ENCODE data around the gene SLC27A5. TPM values are rescaled to one million over a fixed set of nuclear protein-coding genes. Genes with fewer than 3 reads are reported as not detected.

The SLC27A5 gene
- total and polyA plus RNA-seq, 2 of the 13 experiments (the other 11 are each of a cell fraction or from before 2014, with no cell fraction given), result 30.3 to 40.2 TPM

DNA sequence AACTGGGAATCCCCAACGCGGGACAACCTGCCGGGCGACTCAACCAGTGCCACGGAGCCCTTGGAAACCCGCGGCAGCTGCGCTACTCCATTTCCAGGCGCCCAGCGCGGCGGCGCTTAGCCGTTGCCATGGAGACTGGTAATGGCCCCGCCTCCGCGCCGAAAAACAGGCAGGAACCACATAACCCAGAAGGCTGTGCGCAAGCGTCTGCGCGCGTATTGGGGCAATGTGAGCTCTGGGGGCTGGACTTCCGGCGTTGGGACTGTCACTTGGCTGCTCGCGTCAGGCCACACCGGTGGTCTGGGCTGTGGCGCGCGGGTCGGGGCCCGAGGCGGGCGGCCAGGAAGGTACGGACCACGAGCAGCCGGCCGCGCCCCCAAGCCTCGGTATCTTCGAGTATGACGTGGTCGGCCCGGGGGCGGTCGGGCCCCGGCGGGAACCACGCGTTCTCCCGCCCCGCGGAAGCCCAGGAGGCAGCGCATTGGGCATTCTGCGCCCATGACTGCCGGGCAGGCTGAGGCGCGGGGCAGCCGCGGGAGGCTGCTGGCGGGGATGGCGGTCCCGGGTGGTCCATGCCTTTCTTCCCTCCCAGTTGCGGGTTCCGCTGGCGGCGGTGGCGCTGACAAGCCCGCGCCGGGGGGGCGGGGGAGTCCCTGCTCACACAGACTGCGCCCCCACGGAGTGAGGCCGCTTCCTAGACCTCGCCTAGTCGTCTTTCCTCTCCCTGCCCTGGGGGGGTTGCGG is 60.3 kb downstream of the SLC27A5 start, which contains the start of gene ZNF324B (continued):
- TF ChIP-seq PLRG1 (conservative IDR thresholded peaks at IDR 0.05), result no peak
- peak; percentile 4; the same call in 1 of the 2 replicates for TF ChIP-seq ZNF44 (CRISPR knock-in tag; IDR thresholded peaks at IDR 0.05)
- TF ChIP-seq, protein P1, sequence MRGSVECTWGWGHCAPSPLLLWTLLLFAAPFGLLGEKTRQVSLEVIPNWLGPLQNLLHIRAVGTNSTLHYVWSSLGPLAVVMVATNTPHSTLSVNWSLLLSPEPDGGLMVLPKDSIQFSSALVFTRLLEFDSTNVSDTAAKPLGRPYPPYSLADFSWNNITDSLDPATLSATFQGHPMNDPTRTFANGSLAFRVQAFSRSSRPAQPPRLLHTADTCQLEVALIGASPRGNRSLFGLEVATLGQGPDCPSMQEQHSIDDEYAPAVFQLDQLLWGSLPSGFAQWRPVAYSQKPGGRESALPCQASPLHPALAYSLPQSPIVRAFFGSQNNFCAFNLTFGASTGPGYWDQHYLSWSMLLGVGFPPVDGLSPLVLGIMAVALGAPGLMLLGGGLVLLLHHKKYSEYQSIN (CRISPR knock-in tag; IDR thresholded peaks at IDR 0.05; ENCODE audit: borderline replicate concordance), result no peak
- TF ChIP-seq IRX3 (CRISPR knock-in tag; IDR thresholded peaks at IDR 0.05; ENCODE audit: borderline replicate concordance, low read depth), result no peak
- no peak for TF ChIP-seq ZNF12 (CRISPR knock-in tag; IDR thresholded peaks at IDR 0.05)
- no peak for TF ChIP-seq MAFK (conservative IDR thresholded peaks at IDR 0.05 in 1 of 2, IDR thresholded peaks at IDR 0.05 in 1 of 2; ENCODE audit: low read length in 2 of 2)
- no peak for TF ChIP-seq ZNF253 (CRISPR knock-in tag; IDR thresholded peaks at IDR 0.05; ENCODE audit: borderline replicate concordance)
- no peak for TF ChIP-seq TMF1 (CRISPR knock-in tag; IDR thresholded peaks at IDR 0.05; ENCODE audit: low read depth)
- TF ChIP-seq, protein P2, sequence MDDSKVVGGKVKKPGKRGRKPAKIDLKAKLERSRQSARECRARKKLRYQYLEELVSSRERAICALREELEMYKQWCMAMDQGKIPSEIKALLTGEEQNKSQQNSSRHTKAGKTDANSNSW (CRISPR knock-in tag; IDR thresholded peaks at IDR 0.05; ENCODE audit: borderline replicate concordance), result no peak
- TF ChIP-seq ZNF879 (CRISPR knock-in tag; IDR thresholded peaks at IDR 0.05), result no peak
- TF ChIP-seq ZNF432 (CRISPR knock-in tag; IDR thresholded peaks at IDR 0.05; ENCODE audit: borderline replicate concordance), result no peak
- TF ChIP-seq, protein P3, sequence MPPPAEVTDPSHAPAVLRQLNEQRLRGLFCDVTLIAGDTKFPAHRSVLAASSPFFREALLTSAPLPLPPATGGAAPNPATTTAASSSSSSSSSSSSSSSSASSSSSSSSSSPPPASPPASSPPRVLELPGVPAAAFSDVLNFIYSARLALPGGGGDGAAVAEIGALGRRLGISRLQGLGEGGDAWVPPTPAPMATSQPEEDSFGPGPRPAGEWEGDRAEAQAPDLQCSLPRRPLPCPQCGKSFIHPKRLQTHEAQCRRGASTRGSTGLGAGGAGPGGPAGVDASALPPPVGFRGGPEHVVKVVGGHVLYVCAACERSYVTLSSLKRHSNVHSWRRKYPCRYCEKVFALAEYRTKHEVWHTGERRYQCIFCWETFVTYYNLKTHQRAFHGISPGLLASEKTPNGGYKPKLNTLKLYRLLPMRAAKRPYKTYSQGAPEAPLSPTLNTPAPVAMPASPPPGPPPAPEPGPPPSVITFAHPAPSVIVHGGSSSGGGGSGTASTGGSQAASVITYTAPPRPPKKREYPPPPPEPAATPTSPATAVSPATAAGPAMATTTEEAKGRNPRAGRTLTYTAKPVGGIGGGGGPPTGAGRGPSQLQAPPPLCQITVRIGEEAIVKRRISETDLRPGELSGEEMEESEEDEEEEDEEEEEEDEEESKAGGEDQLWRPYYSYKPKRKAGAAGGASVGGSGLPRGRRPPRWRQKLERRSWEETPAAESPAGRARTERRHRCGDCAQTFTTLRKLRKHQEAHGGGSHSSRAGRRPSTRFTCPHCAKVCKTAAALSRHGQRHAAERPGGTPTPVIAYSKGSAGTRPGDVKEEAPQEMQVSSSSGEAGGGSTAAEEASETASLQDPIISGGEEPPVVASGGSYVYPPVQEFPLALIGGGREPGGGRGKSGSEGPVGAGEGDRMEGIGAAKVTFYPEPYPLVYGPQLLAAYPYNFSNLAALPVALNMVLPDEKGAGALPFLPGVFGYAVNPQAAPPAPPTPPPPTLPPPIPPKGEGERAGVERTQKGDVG (CRISPR knock-in tag; IDR thresholded peaks at IDR 0.05; ENCODE audit: borderline replicate concordance), result no peak
- no peak for TF ChIP-seq CHD4 (IDR thresholded peaks at IDR 0.05; ENCODE audit: borderline replicate concordance, low read length)
- TF ChIP-seq, protein P4, sequence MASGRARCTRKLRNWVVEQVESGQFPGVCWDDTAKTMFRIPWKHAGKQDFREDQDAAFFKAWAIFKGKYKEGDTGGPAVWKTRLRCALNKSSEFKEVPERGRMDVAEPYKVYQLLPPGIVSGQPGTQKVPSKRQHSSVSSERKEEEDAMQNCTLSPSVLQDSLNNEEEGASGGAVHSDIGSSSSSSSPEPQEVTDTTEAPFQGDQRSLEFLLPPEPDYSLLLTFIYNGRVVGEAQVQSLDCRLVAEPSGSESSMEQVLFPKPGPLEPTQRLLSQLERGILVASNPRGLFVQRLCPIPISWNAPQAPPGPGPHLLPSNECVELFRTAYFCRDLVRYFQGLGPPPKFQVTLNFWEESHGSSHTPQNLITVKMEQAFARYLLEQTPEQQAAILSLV (CRISPR knock-in tag; IDR thresholded peaks at IDR 0.05; ENCODE audit: borderline replicate concordance), result peak; percentile 80
- no peak for TF ChIP-seq RAD21 (CRISPR knock-in tag; IDR thresholded peaks at IDR 0.05)
- TF ChIP-seq, protein P5, sequence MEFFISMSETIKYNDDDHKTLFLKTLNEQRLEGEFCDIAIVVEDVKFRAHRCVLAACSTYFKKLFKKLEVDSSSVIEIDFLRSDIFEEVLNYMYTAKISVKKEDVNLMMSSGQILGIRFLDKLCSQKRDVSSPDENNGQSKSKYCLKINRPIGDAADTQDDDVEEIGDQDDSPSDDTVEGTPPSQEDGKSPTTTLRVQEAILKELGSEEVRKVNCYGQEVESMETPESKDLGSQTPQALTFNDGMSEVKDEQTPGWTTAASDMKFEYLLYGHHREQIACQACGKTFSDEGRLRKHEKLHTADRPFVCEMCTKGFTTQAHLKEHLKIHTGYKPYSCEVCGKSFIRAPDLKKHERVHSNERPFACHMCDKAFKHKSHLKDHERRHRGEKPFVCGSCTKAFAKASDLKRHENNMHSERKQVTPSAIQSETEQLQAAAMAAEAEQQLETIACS (CRISPR knock-in tag; IDR thresholded peaks at IDR 0.05), result no peak
- TF ChIP-seq, protein P6, sequence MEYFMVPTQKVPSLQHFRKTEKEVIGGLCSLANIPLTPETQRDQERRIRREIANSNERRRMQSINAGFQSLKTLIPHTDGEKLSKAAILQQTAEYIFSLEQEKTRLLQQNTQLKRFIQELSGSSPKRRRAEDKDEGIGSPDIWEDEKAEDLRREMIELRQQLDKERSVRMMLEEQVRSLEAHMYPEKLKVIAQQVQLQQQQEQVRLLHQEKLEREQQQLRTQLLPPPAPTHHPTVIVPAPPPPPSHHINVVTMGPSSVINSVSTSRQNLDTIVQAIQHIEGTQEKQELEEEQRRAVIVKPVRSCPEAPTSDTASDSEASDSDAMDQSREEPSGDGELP (IDR thresholded peaks at IDR 0.05; ENCODE audit: borderline replicate concordance, low read depth), result peak; percentile 14; the same call in 1 of the 2 replicates
- TF ChIP-seq MIXL1 (CRISPR knock-in tag; IDR thresholded peaks at IDR 0.05), result no peak
- TF ChIP-seq, protein P7, sequence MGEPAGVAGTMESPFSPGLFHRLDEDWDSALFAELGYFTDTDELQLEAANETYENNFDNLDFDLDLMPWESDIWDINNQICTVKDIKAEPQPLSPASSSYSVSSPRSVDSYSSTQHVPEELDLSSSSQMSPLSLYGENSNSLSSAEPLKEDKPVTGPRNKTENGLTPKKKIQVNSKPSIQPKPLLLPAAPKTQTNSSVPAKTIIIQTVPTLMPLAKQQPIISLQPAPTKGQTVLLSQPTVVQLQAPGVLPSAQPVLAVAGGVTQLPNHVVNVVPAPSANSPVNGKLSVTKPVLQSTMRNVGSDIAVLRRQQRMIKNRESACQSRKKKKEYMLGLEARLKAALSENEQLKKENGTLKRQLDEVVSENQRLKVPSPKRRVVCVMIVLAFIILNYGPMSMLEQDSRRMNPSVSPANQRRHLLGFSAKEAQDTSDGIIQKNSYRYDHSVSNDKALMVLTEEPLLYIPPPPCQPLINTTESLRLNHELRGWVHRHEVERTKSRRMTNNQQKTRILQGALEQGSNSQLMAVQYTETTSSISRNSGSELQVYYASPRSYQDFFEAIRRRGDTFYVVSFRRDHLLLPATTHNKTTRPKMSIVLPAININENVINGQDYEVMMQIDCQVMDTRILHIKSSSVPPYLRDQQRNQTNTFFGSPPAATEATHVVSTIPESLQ (CRISPR knock-in tag; conservative IDR thresholded peaks at IDR 0.05), result no peak
- TF ChIP-seq NFYC (CRISPR knock-in tag; IDR thresholded peaks at IDR 0.05), result peak; percentile 94

All from HepG2 (cell line).